ENCODE data around the gene HIKESHI. TPM values are rescaled to one million over a fixed set of nuclear protein-coding genes. Genes with fewer than 3 reads are reported as not detected.

The HIKESHI gene
- total and polyA plus RNA-seq, 2 of the 13 experiments (the other 11 are each of a cell fraction or from before 2014, with no cell fraction given): 67.8 to 74.8 TPM

GRCh38 chr11:86337227-86337626 lies 35.2 kb downstream of the HIKESHI start:
- CTCF ChIA-PET (ENCODE audit: low intra/inter-chr PET ratio, low total read pairs): no interaction called here

More at GRCh38 chr11:86337227-86337626, 35.2 kb downstream of the HIKESHI start:
- ATAC-seq: no peak
- no peak overlapping the region for H3K4me3 ChIP-seq (replicated peaks in 1 of 3; ENCODE audit: insufficient read depth in 1 of 3, low read depth in 2 of 3, low read length in 3 of 3)
- no peaks in the 10 kb centered on the region for H3K27me3 ChIP-seq (ENCODE audit: control insufficient read depth in 1 of 2, insufficient read depth in 2 of 2, low read length in 2 of 2)
- H3K4me1 ChIP-seq (ENCODE audit: insufficient read depth, low read length): no peaks in the 10 kb centered on the region
- FAIRE-seq: no peak
- no peak overlapping the region for H3K9ac ChIP-seq (ENCODE audit: insufficient read depth, low read depth, low read length)
- no peak overlapping the region for H3K4me2 ChIP-seq (ENCODE audit: low read depth, low read length)
- POLR2A ChIA-PET: no interaction called here
- no peak overlapping the region for H3K27ac ChIP-seq (ENCODE audit: extremely low read length, insufficient read depth, low read length)
- no TSS peak for BruUV-seq (replicated peaks)
- peaks cover 0 to 5% of the 10 kb centered on the region in 2 experiments; a peak in 2 of 5 replicates for H3K36me3 ChIP-seq (replicated peaks in 1 of 2; ENCODE audit: control insufficient read depth in 1 of 2, insufficient read depth in 2 of 2, low read length in 2 of 2)
- no peak overlapping the region for H2AFZ ChIP-seq (ENCODE audit: low read length)
- no peaks in the 10 kb centered on the region for H3K79me2 ChIP-seq (ENCODE audit: insufficient read depth, low read length)
- DNase-seq (ENCODE audit: low spot score): no peak
- intact Hi-C loops (cut with micrococcal nuclease; ENCODE audit: unreplicated experiment) (no loop called here), in situ Hi-C loops (cut with HindIII; ENCODE audit: extremely low pct_ligation_motif_present, low pct_unique_long_range_greater_than_20kb) (no loop called here)
- WGBS (ENCODE audit: low lambda C conversion rate): 96% methylated on average over 2 of the region's 2 CpGs
- no peaks in the 10 kb centered on the region for H3K9me3 ChIP-seq (ENCODE audit: low read length)
- H4K20me1 ChIP-seq (ENCODE audit: insufficient read depth, low read length): no peaks in the 10 kb centered on the region
- TF ChIP-seq PPARG (CRISPR knock-in tag; conservative IDR thresholded peaks at IDR 0.05): no peak
- TF ChIP-seq ZNF770 (CRISPR knock-in tag; IDR thresholded peaks at IDR 0.05): no peak
- TF ChIP-seq NFKB2 (CRISPR knock-in tag; IDR thresholded peaks at IDR 0.05; ENCODE audit: borderline replicate concordance): no peak
- no peak for TF ChIP-seq PBX2 (CRISPR knock-in tag; IDR thresholded peaks at IDR 0.05)
- TF ChIP-seq ZNF670 (CRISPR knock-in tag; IDR thresholded peaks at IDR 0.05; ENCODE audit: borderline replicate concordance): no peak
- TF ChIP-seq ZNF772 (CRISPR knock-in tag; IDR thresholded peaks at IDR 0.05): no peak
- TF ChIP-seq SNAPC4 (CRISPR knock-in tag; IDR thresholded peaks at IDR 0.05): no peak

Measured in HepG2 (cell line).